ENCODE results near the gene AP1G1.

Gene AP1G1

DNA sequence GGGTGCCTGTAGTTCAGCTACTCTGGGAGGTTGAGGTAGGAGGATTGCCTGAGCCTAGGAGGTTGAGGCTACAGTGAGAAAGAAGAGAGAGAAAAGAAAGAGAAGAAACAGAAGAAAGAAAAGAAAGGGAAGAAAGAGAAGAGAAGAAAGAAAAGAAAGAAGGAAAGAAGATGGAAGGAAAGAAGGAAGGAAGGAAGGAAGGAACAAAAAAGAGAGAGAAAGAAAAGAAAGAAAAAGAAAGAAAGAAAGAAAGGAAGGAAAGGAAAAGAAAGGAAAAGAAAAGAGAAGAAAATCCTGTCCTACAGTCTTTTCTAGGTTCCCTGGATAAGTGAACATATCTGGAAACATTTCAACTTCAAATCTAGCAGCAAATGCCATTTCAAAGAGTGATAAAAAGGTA lies 54.5 kb downstream of the AP1G1 start:
- DNase-seq, result no peak

DNA sequence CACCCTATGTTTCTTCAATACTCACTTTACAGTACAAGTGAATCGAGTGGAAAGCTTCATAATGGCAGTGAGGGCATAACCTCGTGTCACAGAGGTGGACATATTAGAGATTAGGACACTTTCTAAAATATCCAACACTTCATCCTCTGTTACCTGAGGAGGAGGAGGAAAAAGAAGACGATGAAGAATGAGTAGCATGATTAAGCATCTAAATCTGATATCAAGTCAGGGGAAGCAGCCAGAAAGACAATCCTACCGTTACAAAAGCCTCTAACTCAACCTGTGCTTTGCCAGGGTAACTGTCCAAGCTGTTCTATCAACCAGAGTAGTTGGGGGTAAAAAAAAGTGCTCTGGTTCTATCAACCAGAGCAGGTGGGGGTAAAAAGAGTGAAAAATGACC lies 60.4 kb downstream of the AP1G1 start:
- DNase-seq, result no peak

DNA sequence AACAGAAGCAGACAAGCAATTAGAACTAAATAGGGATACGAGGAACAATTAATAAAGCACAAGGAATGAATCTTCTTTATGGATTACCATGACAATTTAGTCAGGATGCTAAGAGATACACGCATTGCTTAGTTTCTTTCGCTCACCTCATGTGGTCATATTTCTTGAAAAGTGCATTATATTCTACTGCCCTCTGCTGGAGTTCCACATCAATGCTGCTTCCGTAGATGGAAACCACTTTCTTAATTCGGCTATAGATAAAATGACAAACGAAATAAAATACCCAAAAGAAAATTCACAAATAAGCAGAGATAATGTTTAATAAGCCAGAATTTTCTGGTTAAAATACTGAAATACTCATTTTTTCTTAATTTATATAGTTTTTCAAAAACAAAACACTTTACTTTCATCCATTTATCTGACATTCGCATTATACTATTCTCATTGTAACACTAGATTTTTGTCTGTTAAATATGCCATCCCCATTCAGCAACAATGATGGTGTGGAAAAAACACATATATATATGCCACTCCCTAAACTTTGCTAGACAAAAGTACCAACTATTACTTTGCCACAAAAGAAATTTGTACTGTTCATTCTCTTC lies 62.1 kb downstream of the AP1G1 start:
- peak; percentile 18 for DNase-seq

DNA sequence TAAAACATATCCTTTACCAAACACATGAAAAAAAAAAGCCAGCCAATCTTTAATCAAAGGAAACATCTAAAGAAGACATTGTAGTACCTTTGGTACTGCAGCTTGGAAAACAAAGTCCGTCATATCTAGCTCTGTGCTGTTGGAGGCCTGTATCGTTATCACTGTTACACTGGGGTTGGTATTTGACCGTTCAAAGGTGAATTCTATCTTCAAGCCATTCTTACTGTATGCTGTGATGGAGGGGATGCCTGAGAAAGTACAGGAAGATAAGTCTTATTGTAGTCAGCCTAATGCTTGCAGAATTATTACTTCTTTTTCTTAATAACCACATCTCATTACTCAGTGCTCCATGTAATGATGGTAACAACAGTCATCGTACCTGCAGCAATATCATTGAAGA lies 69.8 kb downstream of the AP1G1 start:
- no peak for DNase-seq

DNA sequence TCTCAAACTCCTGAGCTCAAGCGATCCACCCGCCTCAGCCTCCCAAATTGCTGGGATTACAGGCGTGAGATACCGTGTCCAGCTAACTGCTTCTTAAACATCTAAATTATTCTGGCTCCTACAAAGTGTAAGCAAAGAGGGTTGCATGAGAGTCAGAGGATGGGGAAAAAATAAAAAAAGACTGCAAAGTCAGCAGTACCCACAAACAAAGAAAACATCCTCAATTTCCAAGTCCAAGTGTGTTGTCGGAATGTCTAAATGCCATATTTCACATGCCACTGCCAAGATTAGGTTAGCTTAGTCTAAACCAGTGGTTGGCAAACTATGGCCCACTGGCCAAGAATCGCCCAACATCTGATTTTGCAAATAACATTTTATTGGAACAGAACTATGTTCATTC lies 71.1 kb downstream of the AP1G1 start:
- DNase-seq, result no peak

DNA sequence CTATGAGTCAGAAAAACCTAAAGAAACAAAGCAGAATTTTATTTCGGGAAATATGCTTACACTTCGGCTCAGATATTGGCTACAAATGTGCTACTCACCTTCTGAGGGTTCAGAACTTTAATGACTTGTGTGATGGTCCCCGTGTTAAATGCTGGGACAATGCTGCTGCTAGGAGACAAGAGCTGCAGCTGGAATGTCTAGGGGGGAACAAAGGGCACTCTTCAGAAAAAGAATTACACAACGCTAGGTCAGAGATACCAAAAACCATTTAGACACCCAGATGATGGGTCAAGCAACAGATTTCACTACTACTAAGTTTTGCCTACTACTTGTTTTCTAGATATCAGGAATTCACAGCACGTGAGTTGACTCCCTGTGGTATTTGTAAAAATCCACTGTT lies 74.1 kb downstream of the AP1G1 start:
- DNase-seq, result no peak

DNA sequence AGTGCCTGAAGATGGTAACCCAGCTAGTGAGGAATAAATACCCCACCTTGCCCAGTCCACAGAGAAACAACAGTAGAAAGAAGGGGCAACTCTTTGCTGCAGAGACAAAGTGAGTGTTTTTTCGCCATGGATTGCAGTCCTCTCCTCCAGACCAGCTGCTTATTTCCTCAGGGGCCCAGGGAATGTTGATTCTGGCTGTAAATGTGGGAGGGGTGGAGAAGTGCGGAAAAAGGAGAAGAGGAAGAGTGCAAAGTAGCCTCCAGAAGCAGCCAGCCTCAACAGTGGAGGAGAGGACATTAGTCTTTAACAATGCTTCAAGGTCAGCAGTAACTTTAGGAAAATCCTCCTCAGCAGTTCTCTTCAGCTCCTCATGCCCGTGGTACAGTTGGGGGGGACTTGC lies 76.0 kb downstream of the AP1G1 start:
- no peak for DNase-seq

DNA sequence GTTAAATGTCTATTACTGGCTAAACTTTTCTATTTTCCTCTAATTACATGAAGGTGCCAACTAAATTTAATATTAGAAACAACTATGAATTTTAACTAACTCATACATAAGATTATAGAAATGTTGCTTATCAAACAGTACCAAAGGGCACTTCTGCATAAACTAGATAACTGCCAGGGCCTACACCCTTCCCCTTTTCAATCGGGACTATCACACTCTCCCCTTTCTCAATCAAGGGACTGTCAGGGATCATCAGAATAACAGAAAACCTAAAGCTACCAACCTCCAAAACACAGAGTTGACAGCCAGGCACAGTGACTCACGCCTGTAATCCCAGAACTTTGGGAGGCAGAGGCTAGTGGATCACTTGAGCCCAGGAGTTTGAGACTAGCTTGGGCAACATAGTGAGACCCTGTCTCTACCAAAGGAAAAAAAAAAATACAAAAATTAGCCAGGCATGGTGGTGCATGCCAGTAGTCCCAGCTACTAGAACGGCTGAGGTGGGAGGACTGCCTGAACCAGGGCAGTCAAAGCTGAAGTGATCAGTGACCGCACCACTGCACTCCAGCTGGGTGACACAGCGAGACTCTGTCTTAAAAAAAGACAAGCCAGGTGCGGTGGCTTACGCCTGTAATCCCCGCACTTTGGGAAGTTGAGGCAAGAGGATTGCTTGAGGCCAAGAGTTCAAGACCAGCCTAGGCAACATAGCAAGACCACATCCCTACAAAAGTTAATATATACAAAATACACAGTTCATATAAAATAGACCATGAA lies 80.9 kb downstream of the AP1G1 start:
- DNase-seq, result no peak

DNA sequence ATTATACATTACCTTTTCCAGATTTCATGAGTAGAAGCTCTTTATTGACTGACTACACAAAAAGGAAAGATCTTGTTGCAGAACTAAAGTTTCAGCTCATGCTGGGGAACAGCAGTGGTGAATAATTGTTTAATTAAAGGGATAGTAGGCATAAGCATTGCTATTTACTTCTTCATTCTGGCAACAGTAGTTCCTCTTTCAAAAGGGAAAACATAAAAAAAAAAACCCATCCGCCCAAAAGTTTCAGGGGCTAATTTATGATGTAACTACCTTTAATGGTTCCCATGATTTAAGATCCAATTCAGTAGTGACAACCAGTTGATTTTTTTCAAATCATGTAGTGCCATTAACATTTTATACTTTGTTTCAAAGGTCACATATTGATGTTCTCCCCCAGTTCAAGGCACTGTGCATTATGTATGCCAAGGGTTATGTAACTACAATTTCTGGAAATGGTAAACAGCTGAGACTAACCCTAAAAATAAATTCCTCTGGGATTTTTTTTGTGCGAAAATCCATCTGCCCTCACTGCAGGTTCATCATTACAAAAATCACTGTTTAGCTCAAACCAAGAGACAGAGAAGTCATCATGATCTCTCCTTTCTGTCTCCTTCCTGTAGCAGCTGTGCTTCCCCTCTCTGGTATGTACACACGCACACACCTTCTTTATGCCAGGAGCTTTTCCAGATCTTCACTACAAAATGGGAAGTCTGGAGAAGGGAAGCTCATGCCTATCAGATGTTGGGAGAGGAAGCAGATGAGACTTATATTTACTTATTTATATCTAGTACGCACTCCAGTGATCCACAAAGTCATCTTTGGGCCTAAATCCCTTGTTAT lies 81.9 kb downstream of the AP1G1 start:
- no peak for DNase-seq

DNA sequence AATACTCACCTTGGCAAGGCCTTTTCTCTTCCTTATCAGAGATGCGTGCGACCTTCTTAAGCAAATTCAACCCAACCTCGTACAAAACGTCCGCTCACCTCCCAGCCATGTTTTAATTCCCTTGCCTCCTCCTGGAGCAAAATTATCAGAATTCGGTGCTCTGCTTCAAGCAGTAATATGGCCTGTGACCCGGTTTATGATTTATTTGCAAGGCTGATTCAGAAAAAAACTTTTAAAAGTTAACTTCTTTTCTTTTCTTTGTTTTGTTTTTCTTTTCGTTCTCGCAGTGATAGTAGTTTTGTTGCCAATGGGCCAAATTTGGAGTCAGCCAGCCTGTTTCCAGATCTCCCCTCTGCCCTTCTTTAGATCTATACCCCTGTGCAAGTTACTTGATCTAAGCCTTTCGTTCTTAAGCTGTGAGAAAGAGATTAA lies 84.3 kb downstream of the AP1G1 start, which contains the start of gene PHLPP2:
TSS of gene PHLPP2 (minus strand) at position 382 of the 432 bp plus-strand sequence. CDS start 9,906 bp downstream, outside the sequence.
- no peak for DNase-seq

DNA sequence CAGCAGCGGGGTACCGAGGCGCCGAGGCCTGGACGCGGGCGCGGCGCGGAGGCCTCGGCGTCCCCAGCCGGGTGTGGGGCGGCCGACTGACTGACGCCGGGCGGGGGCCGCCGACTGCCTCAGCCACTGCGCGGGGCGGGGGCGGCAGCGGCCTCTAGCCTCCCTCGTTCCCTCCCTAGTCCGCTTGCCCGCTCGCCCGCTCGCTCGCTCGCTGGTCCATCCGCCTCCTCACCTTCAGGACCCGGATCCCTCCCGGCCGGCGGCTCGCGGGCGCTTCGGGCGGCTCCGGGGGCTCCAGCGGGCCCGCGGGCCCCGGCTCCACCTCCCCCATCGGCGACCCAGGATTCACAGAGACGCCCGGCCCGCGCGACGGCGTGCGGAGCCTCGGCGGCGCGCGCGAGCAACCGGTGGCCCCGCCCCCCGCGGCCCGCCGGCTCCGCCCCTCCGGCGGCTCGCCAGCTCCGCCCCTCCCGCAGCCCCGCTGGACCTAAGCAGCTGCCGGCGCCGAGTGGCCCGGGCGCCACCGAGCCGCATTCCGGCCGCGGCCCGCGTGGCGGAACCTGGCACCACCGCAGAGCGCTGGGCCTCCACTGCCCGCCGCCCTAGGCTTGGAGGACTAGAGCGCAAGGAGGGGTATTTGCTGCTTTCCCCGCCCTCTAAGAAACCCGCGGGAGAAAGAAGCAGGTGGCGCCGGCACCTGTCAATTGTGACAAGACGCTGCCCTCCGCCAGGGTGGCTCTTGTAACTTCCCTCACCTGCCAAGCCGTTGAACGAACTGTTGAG lies 84.9 kb downstream of the AP1G1 start:
- DNase-seq, result peak; percentile 82

DNA sequence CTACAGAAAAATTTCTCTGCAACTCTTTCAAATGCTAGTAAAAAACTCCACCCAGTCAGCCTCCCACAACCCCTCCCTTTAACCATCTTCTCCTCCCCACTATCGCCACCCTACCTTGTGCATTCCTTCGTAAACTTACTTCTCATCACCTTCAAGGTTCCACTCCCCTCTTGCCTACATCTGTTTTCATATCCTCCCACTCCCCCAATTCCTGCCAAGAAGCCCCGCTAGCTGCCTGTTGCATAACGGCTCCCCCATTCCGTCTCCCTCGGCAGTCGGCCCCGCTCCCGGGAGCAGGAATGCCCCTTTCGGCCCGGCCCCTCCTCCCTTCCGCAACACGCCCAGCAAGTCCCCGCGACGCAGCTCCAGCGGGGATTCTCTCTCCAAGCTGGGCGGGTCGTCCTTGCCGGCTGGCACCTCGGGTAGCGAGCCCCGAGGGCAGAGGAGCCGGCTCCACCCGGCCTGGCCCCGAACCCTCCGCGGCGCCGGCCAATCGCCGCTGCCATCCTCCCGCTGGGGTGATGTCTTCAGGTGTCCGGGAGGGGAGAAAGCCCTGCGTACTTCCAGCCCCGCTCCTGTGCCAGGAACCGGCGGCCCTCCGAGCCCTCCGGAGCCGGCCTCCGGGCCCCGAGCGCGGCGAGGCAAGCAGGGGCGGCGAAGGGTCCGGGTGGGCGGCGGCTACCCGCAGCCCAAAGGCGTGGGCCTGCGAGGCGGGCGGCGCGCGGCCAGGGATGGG lies 85.7 kb downstream of the AP1G1 start:
- peak; percentile 79 for DNase-seq

DNA sequence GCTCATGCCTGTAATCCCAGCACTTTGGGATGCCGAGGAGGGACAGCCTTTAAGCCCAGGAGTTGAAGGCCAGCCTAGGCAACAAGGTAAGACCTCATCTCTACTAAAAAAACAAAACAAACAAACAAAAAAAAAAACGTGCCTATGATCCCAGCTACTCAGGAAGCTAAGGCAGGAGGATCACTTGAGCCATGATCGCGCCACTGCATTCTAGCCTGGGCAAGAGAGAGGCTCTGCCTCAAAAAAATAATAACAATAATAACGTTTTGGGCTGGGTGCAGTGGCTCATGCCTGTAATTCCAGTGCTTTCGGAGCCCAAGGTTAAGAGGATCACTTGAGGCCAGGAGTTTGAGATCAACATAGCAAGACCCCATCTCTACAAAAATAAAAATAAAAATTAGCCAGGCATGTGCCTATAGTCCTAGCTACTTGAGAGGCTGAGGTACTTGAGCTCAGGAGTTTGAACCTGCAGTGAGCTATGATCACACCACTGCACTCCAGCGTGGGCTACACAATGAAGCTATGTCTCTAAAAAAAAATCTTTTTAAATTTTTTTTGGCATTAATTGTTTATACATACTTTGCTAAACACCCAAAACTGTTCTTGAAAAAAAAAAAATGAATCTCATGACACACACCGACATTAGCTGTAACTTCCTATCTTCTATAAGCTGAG lies 87.4 kb downstream of the AP1G1 start:
- no peak for DNase-seq

DNA sequence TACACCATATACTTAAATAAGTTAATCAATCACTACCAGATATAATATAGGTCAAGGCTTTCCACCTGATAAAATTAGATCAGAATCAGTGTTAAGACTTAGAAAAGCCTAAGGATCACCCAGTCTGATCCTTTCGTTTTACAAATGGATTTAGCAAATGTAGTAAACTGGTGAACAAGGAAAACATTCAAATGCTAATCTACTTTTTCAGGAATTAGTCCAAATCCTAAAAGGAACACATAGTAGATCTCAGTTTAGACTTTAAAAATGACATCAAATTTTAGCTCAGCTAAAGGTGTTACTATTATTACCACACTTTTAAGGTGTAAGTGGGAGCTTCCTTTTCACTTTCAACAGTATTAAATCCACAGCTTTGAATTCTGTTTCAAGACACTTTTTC lies 96.1 kb downstream of the AP1G1 start:
- DNase-seq, result no peak

DNA sequence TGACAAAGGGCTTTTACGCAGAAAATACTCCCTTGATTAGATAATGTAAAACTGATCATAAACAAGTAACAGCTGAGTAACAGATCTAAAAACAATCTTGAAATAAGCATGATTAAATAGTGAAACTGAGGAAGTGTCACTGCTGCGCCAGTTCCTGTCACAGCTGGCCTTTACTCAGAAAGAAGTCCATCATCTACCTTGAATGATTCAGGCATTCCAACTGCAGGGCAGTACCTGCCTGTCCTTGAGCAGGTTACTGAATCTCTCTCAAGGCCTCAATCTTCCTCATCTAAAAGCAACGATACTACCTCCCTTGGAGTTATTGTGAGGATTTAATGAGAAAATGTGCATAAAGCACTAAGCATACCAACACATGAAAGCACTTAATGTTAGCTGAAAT lies 96.8 kb downstream of the AP1G1 start:
- DNase-seq, result no peak

DNA sequence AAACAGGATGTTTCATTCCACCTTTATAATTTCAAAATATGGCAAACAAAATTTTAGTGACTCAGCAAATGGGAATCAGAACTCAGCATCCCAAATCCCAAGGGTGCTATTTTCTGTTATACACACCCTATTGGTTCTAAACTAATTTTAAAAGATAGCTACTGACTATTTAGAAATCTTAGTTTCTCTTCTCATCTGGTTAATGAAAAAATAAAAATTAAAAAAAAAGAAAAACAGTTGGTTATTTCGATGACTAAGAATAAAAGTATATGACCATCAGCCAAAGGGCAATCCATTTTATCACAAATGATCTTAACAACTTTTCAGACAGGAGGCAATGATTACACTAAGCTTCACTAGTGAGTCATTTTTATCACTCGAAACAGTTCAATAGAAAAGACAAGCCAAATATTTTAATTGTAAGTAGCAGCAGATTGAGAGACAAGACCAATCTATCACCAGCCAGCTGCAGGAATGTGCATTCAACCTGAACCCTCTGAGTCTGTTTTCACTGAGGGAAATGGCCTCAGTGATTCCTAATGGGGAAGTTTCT lies 99.3 kb downstream of the AP1G1 start:
- DNase-seq, result no peak

DNA sequence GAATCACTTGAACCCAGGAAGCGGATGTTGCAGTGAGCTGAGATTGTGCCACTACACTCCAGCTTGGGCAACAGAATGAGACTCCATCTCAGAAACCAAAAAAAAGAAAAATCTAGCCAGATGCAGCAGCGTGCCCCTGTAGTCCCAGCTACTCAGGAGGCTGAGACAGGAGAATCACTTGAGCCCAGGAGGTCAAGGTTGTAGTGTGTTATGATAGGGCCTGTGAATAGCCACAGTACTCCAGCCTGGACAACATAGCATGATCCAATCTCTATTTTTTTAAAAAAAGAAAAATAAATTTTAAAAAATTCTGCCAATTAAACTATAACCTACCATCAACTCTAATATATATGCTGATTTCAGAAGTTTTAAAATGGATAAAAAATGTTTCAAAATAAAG lies 99.9 kb downstream of the AP1G1 start:
- no peak for DNase-seq

DNA sequence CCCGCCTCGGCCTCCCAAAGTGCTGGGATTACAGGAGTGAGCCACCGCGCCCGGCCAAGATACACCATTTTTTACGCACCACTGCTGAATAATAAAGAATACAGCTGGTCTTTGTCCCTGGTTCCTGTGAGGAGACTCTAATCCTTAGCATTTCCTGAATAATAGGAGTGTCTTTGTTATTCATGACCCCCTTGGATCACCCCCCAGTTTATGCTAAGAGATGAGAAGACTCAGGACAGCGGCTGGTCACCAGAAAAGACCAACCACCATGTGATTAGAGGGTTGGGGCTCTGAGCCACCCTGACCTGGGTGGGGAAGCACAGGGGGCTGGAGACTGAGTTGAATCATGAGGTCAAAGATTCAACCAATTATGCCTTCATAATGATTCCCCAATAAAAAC lies 101.4 kb downstream of the AP1G1 start:
- no peak for DNase-seq

DNA sequence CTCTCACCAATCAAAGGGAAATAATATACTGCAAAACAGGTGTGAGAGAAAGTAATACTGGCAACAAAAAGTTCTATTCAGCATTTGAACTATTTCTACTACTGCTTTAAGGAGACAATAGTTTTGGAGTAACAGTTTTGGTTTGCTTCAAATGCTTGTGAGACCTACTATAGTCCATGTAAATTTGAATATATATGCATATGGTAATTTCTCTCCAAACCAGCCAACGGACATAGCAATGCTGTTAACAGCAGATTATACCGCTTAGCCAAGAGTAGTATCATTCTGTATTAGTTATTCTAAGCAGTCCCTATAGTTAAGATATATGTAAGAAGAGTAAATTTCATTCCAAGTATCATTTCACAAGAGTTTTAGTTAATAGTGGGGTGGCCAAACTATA lies 102.6 kb downstream of the AP1G1 start:
- DNase-seq, result no peak

DNA sequence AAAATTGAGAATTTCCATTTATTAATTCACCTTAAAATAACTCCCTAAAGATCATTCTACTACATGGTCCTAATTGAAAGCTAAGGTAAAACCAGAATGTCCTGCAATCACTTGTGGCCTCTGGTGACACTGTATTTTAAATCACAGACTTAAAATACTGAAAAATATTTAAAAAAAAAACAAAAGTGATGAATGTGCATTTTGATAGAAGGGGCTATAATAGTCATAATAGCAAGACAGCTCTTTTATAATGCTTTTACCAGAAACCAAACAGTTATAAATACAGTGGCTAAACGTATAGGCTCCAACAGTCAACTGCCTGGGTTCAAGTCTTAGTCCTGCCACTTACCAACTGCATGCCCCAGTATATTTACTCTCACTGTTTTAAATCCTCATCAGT lies 105.3 kb downstream of the AP1G1 start:
- DNase-seq, result no peak

DNA sequence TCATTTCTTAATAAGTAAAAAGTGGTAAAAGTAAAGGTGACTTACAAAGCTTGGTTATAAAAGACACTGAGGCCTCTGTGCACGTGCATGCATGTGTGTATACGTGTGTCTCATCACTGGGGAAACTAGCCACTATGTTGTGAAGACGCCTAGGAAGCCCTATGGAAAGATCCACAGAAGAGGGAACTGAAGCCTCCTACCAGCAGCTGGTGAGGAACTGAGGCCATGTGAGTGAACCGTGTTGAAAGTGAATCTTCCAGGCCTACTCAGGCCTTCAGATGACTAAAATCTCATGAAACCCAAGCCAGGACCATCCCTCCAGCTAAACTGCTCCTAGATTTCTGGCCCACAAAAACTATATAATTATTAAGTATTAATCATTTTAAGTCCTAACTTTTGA lies 107.8 kb downstream of the AP1G1 start:
- DNase-seq, result no peak
